ENCODE data around the gene TERB2.
"Not testable (repeated sequence)": the region's sequence is repeated elsewhere in the genome, so short reads cannot be mapped to it uniquely, and the experiment has no call there.

Gene TERB2

DNA sequence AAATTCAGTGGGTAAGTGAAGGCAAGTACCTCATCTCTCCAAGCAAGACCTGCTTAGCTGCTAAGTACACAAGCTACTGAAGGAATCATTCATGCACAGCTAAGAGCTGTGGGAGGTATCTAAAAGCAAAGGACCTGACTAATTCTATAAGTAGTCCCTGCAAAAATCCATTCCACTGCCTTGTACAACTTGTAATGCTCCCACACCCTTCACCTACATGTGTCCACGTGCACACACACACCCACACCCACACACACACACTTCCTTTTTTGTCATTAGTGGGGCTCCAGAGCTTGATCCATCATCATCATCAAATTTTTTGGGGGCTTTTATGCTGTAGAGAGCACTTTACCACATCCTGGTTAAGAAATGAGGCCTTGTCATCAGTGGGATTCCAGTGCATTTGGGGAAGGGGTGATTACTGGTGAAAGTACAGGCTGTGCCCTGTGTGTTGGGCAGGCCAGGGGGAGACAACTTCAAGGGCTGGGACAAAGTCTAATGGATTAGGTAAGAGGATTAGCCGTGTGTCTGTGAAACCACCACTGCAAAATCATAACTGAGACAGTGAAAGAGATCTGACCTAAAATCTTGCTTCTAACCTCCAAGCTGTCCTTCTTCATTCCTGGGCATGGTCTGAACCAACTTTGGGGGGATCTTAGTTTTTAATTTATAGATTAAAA is 47.4 kb downstream of the TERB2 start:
- DNase-seq (ENCODE audit: low read depth) = not testable (repeated sequence)

DNA sequence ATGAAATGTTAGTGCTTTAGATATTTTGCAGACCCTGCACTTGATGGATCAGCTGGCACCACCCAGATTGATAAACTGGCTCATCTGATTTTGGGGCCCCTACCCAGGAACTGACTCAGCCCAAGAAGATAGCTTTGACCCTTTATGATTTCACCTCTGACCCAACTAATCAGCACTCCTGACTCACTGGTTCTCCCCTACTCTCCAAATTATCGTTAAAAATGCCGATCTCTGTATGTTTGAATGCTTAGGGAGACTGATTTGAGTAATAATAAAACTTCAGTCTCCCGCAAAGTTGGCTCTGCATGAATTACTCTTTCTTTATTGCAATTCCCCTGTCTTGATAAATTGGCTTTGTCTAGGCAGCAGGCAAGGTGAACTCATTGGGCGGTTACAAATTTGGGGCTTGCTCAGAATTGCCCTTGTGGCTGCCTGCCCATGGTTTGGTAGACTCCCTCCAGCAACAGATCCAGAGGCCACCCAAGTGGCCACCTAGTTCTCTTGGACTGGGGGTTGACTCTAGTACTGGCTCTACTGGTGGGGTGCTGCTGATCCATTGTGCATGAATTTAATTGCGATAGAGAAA is 48.2 kb downstream of the TERB2 start:
- DNase-seq (ENCODE audit: low read depth) = not testable (repeated sequence)

DNA sequence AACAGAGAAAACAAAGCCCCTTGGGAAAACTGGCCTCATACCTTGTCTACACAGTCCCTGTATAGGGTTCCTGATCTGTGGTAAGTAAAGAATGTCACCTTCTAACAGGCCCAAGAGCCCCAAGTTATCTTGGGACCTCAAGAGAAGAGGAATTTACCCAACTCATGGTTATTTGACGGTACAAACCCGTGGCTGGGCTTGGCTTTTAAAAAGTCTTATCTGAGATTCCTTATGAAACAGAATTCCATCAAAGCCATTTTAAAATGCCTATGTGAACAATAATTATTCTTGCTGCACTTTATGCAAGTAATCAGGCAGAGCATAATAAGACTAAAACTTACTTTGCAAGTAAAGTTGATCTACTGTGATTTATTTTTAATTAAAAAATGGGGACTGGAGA is 52.6 kb downstream of the TERB2 start:
- DNase-seq (ENCODE audit: low read depth) = no peak

DNA sequence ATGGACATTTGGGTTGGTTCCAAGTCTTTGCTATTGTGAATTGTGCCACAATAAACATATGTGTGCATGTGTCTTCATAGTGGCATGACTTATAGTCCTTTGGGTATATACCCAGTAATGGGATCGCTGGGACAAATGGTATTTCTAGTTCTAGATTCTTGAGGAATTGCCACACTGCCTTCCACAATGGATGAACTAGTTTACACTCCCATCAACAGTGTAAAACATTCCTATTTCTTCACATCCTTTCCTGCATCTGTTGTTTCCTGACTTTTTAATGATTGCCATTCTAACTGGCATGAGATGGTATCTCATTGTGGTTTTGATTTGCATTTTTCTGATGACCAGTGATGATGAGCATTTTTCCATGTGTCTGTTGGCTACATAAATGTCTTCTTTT is 58.6 kb downstream of the TERB2 start:
- DNase-seq (ENCODE audit: low read depth) = not testable (repeated sequence)

DNA sequence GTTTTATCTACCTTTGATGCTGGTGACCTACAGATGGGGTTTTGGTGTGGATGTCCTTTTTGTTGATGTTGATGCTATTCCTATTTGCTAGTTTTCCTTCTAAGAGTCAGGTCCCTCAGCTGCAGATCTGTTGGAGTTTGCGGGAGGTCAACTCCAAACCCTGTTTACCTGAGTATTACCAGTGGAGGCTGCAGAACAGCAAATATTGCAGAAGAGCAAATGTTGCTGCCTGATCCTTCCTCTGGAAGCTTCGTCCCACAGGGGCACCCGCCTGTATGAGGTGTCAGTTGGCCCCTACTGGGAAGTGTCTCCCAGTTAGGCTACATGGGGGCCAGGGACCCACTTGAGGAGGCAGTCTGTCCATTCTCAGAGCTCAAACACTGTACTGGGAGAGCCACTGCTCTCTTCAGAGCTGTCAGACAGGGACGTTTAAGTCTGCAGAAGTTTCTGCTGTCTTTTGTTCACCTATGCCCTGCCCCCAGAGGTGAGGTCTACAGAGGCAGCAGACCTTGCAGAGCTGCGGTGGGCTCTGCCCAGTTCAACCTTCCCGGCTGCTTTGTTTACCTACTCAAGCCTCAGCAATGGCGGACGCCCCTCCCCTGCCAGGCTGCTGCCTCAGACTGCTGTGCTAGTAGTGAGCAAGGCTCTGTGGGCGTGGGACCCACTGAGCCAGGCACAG is 63.9 kb downstream of the TERB2 start:
- not testable (repeated sequence) for DNase-seq (ENCODE audit: low read depth)

DNA sequence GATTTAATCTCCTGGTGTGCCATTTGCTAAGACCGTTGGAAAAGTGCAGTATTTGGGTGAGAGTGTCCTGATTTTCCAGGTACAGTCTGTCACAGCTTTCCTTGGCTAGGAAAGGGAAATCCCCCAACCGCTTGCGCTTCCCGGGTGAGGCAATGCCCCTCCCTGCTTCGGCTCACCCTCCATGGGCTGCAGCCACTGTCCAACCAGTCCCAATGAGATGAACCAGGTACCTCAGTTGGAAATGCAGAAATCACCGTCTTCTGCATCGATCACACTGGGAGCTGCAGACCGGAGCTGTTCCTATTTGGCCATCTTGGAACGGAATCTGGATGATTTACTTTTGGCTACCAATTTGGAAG is 64.4 kb downstream of the TERB2 start:
- not testable (repeated sequence) for DNase-seq (ENCODE audit: low read depth)

DNA sequence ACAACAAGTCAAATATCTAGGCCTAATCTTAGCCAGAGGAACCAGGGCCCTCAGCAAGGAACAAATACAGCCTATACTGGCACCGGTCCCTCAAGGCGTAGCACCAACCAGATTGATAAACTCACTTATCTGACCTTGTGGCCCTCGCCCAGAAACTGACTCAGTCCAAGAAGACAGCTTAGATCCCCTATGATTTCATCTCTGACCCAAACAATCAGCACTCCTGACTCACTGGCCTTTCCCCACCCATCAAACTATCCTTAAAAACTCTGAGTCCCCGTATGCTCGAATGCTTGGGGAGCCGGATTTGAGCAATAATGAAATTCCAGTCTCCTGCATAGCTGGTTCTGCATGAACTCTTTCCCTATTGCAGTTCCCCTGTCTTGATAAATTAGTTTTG is 64.9 kb downstream of the TERB2 start:
- no peak for DNase-seq (ENCODE audit: low read depth)

DNA sequence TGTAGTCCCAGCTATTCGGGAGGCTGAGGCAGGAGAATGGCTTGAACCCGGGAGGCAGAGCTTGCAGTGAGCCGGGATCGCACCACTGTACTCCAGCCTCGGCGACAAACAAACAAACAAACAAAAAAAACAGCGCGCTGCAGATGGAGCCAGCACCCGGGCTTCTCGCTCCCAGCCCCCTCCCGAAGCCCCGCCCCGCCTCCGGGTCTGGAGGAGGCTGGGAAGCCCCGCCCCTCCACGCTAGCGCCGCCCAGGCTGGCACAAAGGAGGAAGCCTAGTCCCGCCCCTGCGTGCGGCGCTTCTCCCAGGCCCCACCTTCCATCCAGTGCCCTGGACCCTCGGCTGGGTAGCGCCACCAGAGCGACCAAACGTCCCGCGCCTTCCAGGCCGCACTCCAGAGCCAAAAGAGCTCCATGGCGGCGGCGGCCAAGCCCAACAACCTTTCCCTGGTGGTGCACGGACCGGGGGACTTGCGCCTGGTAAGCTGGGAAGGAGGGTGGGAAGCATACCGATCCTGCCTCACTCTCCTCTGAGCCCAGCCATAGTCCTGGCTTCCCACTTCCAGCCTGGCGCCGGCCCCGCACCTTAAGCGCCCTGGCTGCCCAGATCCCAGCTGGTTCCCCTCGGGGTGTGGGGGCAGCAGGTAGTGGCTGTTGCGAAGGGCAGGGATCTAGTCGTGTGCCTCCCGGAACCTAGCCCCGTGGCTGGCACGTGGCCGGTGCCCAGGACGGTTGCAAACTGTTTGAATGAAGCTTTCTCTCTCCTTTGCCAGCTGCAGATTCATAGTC is 66.6 kb downstream of the TERB2 start, which contains the start of gene SORD:
TSS of gene SORD (plus strand) at position 325 of the 788 bp plus-strand sequence. CDS start at position 414, 89 bp downstream.
- peak; percentile 86 for DNase-seq (ENCODE audit: low read depth)

DNA sequence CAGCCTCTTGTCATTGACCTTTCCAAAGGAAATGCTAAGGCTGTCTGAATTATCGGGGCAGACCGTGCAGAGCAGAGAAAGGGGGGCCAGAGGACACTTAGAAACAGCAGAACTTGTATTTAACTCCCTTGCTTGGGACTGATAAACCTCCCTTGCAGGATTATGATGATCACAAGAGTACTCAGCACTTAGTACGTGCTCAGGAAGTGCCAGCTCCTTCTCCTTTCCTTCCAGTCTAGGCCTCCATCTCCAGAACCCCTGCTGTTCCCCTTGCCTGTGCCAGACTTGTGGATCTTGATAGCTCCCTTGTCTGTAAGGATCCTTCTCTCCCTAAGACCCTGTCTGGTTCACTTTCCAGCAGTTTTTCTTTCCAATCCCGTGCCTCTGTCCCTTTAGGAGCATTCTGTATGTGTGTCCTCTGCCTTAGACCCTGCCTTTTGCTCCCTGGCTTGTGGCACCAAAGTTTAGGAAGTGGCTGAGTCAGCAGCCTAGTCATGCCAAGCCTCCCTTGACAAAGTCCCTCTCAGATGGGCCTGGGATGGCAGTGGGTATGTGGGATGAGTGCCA is 67.3 kb downstream of the TERB2 start:
- DNase-seq (ENCODE audit: low read depth) = peak; percentile 38

DNA sequence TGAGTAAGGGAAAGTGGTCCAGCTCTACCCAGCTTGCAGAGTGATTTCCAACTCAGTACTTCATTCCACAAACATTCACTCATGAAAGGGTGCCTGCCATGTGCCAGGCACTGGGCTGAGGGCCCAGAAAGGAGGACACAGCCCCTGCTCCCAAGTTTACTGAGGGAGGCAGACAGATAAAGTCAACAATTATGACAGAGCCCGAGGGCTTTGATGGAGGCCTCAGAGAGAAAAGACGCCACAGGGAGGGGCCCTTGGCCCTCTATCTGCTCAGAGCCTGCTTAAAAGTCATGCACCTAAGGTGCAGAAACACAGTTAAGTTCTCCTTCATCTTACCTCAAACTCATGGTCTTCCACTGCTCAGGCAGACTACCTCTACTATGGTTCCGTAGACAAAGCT is 68.2 kb downstream of the TERB2 start:
- not testable (repeated sequence) for DNase-seq (ENCODE audit: low read depth)

DNA sequence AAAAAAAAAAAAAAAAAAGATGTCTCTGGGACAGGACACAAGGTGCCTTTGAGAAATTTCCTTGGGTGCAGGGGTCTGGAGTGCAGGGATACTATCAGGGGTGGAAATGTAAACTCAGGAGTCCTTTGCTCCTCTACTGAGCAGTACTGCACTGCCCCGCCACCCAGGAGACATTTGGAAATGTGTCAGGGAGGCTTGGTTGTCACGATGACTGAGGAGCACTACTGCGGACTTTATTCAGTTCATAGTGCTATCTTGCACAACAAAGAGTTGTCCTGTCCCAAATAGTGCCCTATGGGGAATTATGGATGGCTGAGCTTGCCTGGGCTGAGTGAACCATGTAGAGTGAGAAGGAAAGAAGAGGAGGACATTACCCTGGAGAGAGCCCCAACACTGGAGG is 69.1 kb downstream of the TERB2 start:
- not testable (repeated sequence) for DNase-seq (ENCODE audit: low read depth)

DNA sequence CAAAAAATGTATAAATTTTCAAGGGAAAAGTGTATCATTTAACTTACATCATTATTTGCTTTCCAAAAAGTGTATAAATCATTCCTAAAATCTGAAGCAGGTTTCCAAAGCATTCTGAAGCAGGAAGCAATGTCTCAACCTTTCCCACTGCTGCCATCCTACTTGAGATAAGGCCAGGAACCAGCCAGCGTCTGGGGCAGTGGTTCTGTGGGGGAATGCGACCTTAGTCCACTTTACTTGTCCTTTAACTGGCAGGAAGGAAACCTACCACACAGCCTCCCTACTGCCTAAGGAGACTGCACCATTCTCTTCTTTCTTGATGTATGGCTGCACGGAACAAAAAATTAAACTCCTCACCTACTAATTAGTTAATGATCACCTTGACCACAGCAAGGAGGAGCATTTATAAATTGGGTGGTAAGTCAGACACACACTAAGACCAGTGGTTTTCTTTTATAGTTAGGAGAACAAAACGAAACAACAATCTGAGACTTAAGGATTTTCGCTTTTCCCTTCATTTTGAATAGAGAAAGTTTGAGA is 70.2 kb downstream of the TERB2 start:
- no peak for DNase-seq (ENCODE audit: low read depth)

DNA sequence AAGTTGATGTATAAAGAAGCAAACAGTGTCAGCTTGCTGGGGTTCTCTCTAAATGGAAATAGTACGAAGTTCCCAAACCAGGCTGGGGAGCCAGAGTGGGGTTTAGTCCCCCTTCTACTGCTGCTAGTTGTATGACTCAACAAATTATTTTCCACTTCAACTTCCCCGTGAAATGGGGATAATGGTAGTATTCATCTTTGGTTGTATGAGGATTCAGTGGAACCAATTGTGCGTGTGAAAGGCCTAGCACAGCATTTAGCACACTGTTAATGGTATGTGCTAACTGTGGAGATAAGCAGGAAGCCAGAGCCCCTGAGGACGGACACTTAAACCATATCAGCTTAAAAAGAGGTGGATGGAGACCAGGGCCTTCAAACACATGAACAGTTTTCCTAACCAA is 70.7 kb downstream of the TERB2 start:
- DNase-seq (ENCODE audit: low read depth) = no peak
